Adipocyte (in vitro differentiated cells): ENCODE measurements around the gene BTD.

Source experiments
- DNase-seq: peaks from one replicate; pipeline ENCODE4 v3.0.0-alpha.2; 2015; ENCODE audit warnings: low read depth
- H3K27me3 ChIP-seq: replicated peaks from 2 replicates; pipeline ENCODE4 v1.7.0; 2013; ENCODE audit warnings: mild to moderate bottlenecking, low read length, moderate library complexity; ENCODE audit not compliant: control insufficient read depth, insufficient read depth
- H3K36me3 ChIP-seq: 2 replicates; pipeline ENCODE4 v1.7.0; 2013; ENCODE audit warnings: low read length, mild to moderate bottlenecking, moderate library complexity; ENCODE audit not compliant: control insufficient read depth, insufficient read depth, severe bottlenecking
- H3K4me1 ChIP-seq: 2 replicates; pipeline ENCODE4 v1.7.0; 2013; ENCODE audit warnings: mild to moderate bottlenecking, low read length, moderate library complexity; ENCODE audit not compliant: control insufficient read depth, insufficient read depth
- H3K4me3 ChIP-seq: 2 replicates; pipeline ENCODE4 v1.7.0; 2013; ENCODE audit warnings: mild to moderate bottlenecking, low read length, moderate library complexity
- H3K9ac ChIP-seq: 2 replicates; pipeline ENCODE4 v1.7.0; 2013; ENCODE audit warnings: mild to moderate bottlenecking, low read length, moderate library complexity
- H3K9me3 ChIP-seq: 2 replicates; pipeline ENCODE4 v1.7.0; 2013; ENCODE audit warnings: mild to moderate bottlenecking, low read length, moderate library complexity; ENCODE audit not compliant: control insufficient read depth

BTD gene

GRCh38 chr3:15653321-15653720 lies 51.8 kb downstream of the BTD start:
- peaks cover 4% of the 10 kb centered on the region for H3K4me1 ChIP-seq

GRCh38 chr3:15654127-15654526 lies 52.6 kb downstream of the BTD start:
- Histone ChIP-seq H3K36me3 (peaks cover 3% of the 10 kb centered on the region), H3K27me3 (no peaks in the 10 kb centered on the region), H3K4me1 (no peaks in the 10 kb centered on the region), H3K9me3 (peaks cover 25% of the 10 kb centered on the region), H3K9ac (no peak overlapping the region), H3K4me3 (no peak overlapping the region)
- DNase-seq: no peak

More at GRCh38 chr3:15653321-15653720, 51.8 kb downstream of the BTD start:
- Histone ChIP-seq H3K27me3 (no peaks in the 10 kb centered on the region), H3K9ac (no peak overlapping the region), H3K4me3 (no peak overlapping the region), H3K9me3 (peaks cover 25% of the 10 kb centered on the region), H3K36me3 (peaks cover 3% of the 10 kb centered on the region)
- DNase-seq: peak; percentile 8

- no peak for DNase-seq
- H3K9me3 ChIP-seq: peaks cover 25% of the 10 kb centered on the region
- H3K36me3 ChIP-seq: peaks cover 3% of the 10 kb centered on the region
- H3K9ac ChIP-seq: no peak overlapping the region
- H3K4me1 ChIP-seq: no peaks in the 10 kb centered on the region
- H3K27me3 ChIP-seq: no peaks in the 10 kb centered on the region
- H3K4me3 ChIP-seq: no peak overlapping the region
These were observed 53.3 kb downstream of the BTD start for GRCh38 chr3:15654891-15655290.

GRCh38 chr3:15656342-15656741 lies 54.8 kb downstream of the BTD start:
- no peak for DNase-seq
- Histone ChIP-seq H3K9me3 (peaks cover 25% of the 10 kb centered on the region), H3K4me1 (no peaks in the 10 kb centered on the region), H3K4me3 (peak overlapping the region; percentile 29), H3K36me3 (peaks cover 3% of the 10 kb centered on the region), H3K27me3 (no peaks in the 10 kb centered on the region), H3K9ac (no peak overlapping the region)

- Histone ChIP-seq H3K9me3 (peaks cover 25% of the 10 kb centered on the region), H3K36me3 (peaks cover 3% of the 10 kb centered on the region)
- no peak for DNase-seq
These were observed 55.5 kb downstream of the BTD start for GRCh38 chr3:15657016-15657415.

GRCh38 chr3:15659254-15659975 lies 57.9 kb downstream of the BTD start:
- no peaks in the 10 kb centered on the region for H3K4me1 ChIP-seq

More at GRCh38 chr3:15657016-15657415, 55.5 kb downstream of the BTD start:
- peak overlapping the region; percentile 40 for H3K4me3 ChIP-seq
- no peaks in the 10 kb centered on the region for H3K4me1 ChIP-seq
- H3K9ac ChIP-seq: no peak overlapping the region
- no peaks in the 10 kb centered on the region for H3K27me3 ChIP-seq

GRCh38 chr3:15660055-15660935 lies 58.8 kb downstream of the BTD start:
- H3K4me1 ChIP-seq: no peaks in the 10 kb centered on the region
- H3K4me3 ChIP-seq: no peak overlapping the region
- H3K27me3 ChIP-seq: no peaks in the 10 kb centered on the region
- peaks cover under 1% of the 10 kb centered on the region for H3K36me3 ChIP-seq
- H3K9ac ChIP-seq: no peak overlapping the region
- H3K9me3 ChIP-seq: peaks cover 22% of the 10 kb centered on the region
- DNase-seq: no peak

More at GRCh38 chr3:15659254-15659975, 57.9 kb downstream of the BTD start:
- H3K9me3 ChIP-seq: peaks cover 25% of the 10 kb centered on the region
- H3K36me3 ChIP-seq: peaks cover 3% of the 10 kb centered on the region
- H3K9ac ChIP-seq: no peak overlapping the region
- no peak overlapping the region for H3K4me3 ChIP-seq
- no peak for DNase-seq
- no peaks in the 10 kb centered on the region for H3K27me3 ChIP-seq

GRCh38 chr3:15664144-15664543 lies 62.6 kb downstream of the BTD start:
- H3K36me3 ChIP-seq: peaks cover 32% of the 10 kb centered on the region
- H3K27me3 ChIP-seq: no peaks in the 10 kb centered on the region
- no peak for DNase-seq
- no peak overlapping the region for H3K4me3 ChIP-seq
- H3K4me1 ChIP-seq: peaks cover 1% of the 10 kb centered on the region
- H3K9me3 ChIP-seq: no peaks in the 10 kb centered on the region
- no peak overlapping the region for H3K9ac ChIP-seq

- no peaks in the 10 kb centered on the region for H3K27me3 ChIP-seq
- no peaks in the 10 kb centered on the region for H3K9me3 ChIP-seq
- DNase-seq: no peak
- peaks cover 13% of the 10 kb centered on the region for H3K4me1 ChIP-seq
- H3K36me3 ChIP-seq: peaks cover 47% of the 10 kb centered on the region
- H3K4me3 ChIP-seq: no peak overlapping the region
- H3K9ac ChIP-seq: no peak overlapping the region
These were observed 64.1 kb downstream of the BTD start for GRCh38 chr3:15665510-15666150.

GRCh38 chr3:15666277-15666676 lies 64.7 kb downstream of the BTD start:
- no peak overlapping the region for H3K4me3 ChIP-seq
- no peak overlapping the region for H3K9ac ChIP-seq
- H3K36me3 ChIP-seq: peaks cover 53% of the 10 kb centered on the region
- H3K4me1 ChIP-seq: peaks cover 13% of the 10 kb centered on the region
- no peak for DNase-seq
- no peaks in the 10 kb centered on the region for H3K27me3 ChIP-seq
- no peaks in the 10 kb centered on the region for H3K9me3 ChIP-seq

GRCh38 chr3:15667484-15667883 lies 65.9 kb downstream of the BTD start:
- no peaks in the 10 kb centered on the region for H3K27me3 ChIP-seq
- no peak for DNase-seq
- peaks cover 13% of the 10 kb centered on the region for H3K4me1 ChIP-seq
- H3K4me3 ChIP-seq: no peak overlapping the region
- peaks cover 64% of the 10 kb centered on the region for H3K36me3 ChIP-seq
- no peaks in the 10 kb centered on the region for H3K9me3 ChIP-seq
- H3K9ac ChIP-seq: no peak overlapping the region
